Esophagus squamous epithelium (tissue), 4 donors: ENCODE results near the gene DNAJC1.

Source experiments
- POLR2A ChIP-seq, 4 donors: fragments of 450-650 bp; IDR thresholded peaks; one replicate each; pipeline ENCODE4 v1.6.1; 2017; ENCODE audit warnings: antibody characterized with exemption in 4 of 4, mild to moderate bottlenecking in 4 of 4, moderate library complexity in 3 of 4
- TF ChIP-seq, protein P1 (sequence below), 6 experiments: fragments of 450-650 bp in 4 of 6; fragments of 200-600 bp in 2 of 6; sonication (generic) in 2 of 6; IDR thresholded peaks; one replicate each; pipeline ENCODE4 v1.5.1; 2016 to 2019; ENCODE audit warnings: antibody characterized with exemption in 6 of 6, mild to moderate bottlenecking in 4 of 6, moderate library complexity in 4 of 6

DNA sequence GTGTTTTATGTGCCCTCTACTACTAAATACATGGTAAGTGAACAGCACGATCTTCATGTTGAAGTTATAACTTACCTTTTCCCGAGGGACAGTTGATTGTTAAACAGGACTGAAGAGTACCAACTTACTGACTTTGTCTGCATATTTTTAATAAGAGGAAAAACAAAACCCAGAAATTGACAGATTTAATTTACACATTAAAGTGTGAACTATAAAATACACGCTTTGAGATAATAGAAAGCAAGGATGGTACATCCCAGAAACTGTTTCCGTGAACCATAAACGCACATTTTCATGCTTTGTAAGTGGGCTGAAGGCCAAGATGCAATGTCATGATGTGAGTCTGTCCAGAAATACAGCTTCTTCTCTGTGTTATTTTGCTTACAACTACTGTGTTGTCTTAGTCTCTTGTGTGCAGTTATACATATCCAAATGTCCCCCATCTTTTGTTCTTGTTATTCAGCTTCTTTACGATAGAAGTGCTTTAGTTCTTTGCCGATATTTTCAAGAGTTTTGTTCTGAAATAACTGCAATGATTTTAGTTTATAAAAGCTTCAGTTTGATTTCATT lies 279.4 kb downstream of the DNAJC1 start:
- TF ChIP-seq, protein P1, sequence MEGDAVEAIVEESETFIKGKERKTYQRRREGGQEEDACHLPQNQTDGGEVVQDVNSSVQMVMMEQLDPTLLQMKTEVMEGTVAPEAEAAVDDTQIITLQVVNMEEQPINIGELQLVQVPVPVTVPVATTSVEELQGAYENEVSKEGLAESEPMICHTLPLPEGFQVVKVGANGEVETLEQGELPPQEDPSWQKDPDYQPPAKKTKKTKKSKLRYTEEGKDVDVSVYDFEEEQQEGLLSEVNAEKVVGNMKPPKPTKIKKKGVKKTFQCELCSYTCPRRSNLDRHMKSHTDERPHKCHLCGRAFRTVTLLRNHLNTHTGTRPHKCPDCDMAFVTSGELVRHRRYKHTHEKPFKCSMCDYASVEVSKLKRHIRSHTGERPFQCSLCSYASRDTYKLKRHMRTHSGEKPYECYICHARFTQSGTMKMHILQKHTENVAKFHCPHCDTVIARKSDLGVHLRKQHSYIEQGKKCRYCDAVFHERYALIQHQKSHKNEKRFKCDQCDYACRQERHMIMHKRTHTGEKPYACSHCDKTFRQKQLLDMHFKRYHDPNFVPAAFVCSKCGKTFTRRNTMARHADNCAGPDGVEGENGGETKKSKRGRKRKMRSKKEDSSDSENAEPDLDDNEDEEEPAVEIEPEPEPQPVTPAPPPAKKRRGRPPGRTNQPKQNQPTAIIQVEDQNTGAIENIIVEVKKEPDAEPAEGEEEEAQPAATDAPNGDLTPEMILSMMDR (IDR thresholded peaks at IDR 0.05): no peak
- no peak for TF ChIP-seq POLR2A (IDR thresholded peaks at IDR 0.05)
